Prostate gland (tissue), 2 donors: ENCODE data around the gene CLEC3A.

Experiments used
- CTCF ChIP-seq, 4 experiments: fragments of 200-600 bp in 2 of 4; fragments of 450-650 bp in 2 of 4; sonication (generic) in 2 of 4; IDR thresholded peaks; 1 replicate in 3 of 4; 2 replicates in 1 of 4; pipeline ENCODE4 v1.5.1; 2016 to 2019; ENCODE audit warnings: antibody characterized with exemption in 4 of 4, mild to moderate bottlenecking in 2 of 4, moderate library complexity in 2 of 4
- POLR2A ChIP-seq: fragments of 450-650 bp; IDR thresholded peaks from one replicate; pipeline ENCODE4 v1.6.1; 2016; ENCODE audit warnings: antibody characterized with exemption, mild to moderate bottlenecking
- POLR2AphosphoS5 ChIP-seq: sonication (generic); formaldehyde crosslinking; IDR thresholded peaks from one replicate; pipeline ENCODE4 v1.6.1; 2017; ENCODE audit warnings: antibody characterized with exemption

- no peak for TF ChIP-seq CTCF (IDR thresholded peaks at IDR 0.05)
- TF ChIP-seq POLR2A: no peak
- TF ChIP-seq POLR2AphosphoS5: no peak
Observed at GRCh38 chr16:77993111-77993985, 29.0 kb upstream of the CLEC3A start.
